Germinal center (tissue), 1 donor: ENCODE measurements around the gene TMEM8B.
A peak's percentile ranks its signal among the peaks of the same experiment; 100 is the strongest.

ENCODE experiments used
- DNase-seq: peaks from one replicate; pipeline ENCODE4 v3.0.0; 2012; ENCODE audit warnings: mixed read lengths, low spot score

TMEM8B gene

DNA sequence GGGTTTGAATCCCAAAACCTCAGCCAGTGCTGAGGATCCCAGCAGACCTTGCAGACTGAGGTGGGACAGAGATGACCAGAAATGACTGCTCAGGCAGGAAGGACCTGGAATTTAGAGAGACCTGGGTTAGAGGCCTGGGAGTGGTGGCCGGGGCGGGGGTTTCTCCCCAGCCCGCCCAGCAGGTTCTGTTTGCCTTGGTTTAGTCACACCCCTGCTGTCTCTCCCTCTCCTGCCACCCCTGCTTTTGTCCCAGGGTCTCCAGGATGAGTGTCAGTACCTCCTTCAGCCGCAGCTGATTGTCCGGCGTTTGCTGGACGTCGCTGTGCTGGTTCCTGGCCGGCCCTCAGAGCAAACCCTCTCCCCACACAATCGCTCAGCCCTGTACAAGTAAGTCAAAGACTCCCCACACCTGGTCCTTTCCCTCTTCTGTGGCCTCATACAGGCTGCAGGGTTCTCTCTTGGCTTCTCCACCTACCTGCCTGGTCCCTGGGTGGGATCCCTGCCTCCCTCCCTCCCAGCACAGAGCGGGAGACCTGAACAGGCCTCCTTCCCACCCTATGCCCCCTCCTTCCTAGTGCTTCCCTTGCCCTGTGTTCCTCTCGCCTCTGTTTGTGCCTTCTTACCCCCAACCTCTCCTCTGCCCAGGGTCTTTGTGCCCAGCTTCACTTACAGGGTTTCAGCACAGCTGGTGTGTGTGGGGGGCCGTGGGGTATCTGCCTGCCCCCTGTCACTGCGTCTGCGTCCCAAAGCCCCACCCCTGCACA lies 12.0 kb downstream of the TMEM8B start:
- DNase-seq, result no peak

DNA sequence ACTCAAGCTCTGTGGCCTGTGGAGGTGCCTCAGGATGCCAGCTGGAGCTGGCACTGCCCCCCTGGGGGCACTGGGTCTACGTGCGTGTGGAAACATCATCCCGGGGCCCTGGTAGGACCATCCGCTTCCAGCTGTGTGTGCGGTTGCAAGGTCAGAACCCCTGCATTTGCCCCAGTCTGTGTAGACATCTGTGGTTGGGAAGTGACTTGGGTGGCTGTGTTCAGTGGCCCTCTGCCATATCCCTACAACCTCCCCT lies 12.5 kb downstream of the TMEM8B start:
- DNase-seq, result no peak

DNA sequence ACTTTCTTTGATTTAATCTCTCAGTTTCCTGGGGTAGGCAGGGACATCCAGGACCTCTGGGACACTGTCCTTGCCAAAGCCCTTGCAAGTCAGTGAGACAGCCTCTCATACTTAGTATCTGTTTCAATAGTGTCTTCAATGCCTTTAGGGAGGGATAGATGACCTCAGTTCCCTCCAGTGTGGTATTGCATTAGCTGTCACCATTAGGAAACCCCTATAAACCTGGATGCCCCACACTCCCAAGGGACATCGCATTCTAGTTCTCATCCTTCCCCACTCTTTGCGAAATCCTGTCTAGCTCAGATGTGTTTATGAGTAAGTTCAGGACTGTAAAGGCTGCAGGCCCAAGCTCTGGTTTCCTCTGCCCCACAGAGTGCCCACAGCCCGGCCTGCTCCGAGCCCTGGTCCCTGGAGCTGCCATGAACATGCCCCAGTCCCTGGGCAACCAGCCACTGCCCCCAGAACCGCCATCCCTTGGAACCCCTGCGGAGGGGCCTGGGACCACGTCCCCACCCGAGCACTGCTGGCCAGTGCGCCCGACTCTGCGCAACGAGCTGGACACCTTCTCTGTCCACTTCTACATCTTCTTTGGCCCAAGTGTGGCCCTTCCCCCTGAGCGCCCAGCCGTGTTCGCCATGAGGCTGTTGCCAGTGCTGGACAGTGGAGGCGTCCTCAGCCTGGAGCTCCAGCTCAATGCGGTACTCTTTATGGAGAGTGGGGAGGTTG lies 13.2 kb downstream of the TMEM8B start:
- no peak for DNase-seq

DNA sequence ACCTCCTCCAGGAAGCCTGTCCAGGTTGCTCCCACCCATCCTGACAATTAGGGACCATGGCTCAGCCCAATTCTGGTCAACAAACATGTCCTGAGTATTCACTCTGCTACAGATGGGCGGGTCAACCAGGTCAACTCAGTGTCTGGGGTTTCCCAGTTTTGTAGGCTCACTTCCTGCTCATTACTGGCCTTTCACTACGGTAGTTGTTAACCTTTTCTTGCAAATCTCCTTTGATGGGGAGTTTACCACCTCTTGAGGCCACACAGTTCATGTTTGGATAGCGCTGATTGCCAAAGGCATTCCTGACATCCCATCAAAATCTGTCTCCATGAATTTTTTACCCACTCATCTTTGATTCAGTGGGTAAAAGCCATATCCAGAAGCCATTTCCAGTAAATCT lies 13.8 kb downstream of the TMEM8B start:
- no peak for DNase-seq

DNA sequence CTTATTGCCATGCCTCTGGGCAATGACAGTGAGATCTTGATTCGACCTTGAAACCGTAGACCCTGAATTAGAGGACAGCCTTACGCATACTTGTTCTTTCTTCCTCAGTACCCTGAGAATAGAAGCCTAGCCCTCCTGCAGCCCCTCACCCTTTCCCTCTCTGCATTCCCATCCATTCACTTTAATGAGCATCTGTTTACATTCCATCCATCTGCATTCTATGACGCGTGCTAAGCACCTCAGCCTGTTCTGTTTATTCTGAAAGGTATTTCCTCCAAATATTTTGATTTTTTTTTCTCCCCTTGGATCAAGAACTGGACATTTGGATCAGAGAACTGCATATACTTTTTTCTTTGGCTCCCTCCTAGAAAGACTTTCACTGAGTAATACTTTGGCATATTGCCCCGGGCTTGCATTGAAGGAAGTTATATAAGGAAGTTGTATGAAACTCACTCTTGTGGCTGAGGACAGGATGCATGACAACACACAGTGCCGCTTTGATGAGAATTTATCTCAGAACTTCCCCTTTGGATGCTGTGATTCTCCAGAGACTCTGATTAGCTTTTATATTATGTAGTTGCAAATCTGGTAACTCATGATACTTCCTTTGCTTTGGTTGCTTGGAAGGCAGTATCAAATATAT lies 15.7 kb downstream of the TMEM8B start:
- peak; percentile 71 for DNase-seq

DNA sequence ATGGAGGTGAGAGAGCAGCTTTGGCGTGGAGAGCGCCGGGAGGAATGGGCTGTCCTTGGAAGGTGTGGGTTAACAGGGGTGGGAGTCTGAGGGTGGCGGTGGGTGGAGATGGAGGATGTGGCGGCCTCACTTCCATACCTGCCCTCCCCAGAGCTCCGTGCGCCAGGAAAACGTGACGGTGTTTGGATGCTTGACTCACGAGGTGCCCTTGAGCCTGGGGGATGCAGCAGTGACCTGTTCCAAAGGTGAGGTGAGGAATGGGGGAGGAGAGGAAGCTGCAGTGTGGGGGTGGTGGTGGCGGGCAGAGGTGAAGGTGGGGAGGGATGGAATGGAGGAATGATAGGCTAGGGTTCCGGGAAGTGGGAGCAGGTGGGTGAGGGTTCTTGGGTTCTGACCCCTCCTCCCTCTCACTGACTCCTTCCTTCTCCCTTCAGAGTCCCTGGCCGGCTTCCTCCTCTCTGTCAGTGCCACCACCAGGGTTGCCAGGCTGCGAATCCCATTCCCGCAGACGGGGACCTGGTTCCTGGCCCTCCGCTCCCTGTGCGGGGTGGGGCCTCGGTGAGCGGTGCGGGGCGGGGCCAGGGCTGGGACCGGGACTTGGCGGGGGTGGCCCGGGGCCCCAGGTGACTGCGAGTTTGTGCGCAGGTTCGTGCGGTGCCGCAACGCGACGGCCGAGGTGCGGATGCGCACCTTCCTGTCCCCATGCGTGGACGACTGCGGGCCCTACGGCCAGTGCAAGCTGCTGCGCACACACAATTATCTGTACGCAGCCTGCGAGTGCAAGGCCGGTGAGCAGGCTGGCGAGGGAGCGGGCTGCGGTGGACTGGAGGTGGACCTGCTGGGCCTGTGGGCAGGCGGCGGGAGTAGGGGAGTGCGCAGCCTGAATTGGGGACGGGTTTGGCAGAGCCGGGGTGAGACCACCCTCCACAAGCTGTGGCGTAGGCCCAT lies 17.1 kb downstream of the TMEM8B start:
- no peak for DNase-seq

DNA sequence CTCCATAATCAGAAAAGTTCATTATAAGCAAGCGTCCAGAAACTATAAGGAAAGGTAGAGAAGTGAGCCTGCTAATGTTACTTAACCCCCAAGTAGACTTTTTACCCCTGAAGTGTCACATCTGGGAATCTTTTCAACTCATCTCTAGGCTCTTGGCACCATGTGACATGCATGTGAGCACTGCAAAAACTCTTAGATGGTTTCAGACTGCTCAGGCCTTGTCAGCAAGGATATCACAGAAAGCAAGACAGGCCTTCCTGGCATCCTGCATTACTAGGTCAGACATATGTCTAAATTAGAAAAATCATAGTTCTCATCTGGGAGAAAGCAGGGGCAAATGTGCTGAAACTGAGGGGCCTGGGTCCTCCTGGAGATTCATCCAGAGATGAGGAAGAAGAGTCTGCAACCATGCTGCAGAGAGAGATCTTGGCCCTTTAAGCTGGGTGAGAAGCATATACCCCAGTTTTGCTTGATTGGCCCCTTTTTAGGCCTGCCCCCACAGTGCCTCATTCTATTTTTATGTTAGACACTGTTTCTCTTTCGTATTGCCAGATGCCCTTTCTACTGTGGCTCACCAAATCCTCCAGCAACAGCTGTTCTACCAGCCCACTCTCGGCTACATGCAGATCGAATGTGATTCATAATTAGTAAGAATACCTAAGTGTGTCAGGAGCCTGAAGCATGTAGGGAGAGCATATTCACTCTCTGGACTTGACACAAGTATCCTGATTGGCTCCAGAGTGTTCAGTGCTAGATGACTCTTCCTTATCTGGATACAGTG lies 19.0 kb downstream of the TMEM8B start:
- DNase-seq, result peak; percentile 68

DNA sequence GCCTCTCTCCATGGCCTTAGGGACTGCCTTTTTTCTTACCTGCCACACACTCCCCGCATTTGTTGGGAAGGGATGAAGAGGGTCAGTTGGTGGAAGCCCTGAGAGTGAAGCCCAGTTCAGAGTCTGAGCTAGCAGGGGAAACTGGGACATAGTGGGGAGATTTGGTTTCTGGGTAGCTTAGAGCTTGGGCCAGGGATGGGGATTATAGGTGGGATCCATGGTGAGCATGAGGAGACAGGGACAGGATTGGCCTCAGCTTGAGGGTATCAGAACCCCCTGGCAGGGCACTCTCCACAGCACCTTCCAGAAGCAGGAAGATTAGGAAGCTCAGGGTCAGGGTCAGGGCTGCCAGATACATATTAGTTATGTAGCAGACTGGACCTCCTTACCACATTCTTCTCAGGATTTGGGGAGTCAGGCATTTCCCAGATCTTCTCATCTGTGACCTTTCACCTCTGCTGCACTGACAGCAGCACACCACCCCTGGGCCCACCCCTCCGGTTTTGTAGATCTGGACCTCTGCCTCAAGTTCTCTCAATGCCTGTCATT lies 23.3 kb downstream of the TMEM8B start:
- no peak for DNase-seq

DNA sequence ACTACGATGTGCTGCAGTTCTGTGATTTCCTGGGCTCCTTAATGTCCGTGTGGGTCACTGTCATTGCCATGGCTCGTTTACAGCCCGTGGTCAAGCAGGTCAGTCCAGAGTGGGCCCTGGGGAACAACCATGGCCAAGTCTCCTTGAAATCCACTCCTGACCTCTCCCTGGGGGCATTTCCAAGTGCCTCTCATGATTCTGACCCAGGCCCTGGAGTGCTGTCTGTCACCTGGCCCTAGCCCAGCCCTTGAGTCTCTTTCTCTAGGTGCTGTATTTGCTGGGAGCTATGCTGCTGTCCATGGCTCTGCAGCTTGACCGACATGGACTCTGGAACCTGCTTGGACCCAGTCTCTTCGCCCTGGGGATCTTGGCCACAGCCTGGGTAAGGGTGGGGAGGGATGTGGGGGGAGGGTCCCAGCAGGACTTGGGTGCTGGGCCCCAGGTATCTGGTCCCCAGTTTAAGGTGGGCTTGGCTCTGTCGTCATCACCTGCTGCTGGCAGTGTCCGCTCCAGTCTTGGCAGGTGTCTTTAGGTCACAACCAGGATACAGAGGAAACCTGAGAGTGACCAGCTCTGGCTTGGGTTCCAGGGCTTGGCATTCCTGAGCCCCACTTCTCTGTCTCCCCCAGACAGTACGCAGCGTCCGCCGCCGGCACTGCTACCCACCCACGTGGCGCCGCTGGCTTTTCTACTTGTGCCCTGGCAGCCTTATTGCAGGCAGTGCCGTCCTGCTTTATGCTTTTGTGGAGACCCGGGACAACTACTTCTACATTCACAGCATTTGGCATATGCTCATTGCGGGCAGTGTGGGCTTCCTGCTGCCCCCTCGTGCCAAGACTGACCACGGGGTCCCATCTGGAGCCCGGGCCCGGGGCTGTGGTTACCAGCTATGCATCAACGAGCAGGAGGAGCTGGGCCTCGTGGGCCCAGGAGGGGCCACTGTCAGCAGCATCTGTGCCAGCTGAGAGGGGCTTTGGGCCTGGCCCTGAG lies 24.1 kb downstream of the TMEM8B start:
- no peak for DNase-seq

DNA sequence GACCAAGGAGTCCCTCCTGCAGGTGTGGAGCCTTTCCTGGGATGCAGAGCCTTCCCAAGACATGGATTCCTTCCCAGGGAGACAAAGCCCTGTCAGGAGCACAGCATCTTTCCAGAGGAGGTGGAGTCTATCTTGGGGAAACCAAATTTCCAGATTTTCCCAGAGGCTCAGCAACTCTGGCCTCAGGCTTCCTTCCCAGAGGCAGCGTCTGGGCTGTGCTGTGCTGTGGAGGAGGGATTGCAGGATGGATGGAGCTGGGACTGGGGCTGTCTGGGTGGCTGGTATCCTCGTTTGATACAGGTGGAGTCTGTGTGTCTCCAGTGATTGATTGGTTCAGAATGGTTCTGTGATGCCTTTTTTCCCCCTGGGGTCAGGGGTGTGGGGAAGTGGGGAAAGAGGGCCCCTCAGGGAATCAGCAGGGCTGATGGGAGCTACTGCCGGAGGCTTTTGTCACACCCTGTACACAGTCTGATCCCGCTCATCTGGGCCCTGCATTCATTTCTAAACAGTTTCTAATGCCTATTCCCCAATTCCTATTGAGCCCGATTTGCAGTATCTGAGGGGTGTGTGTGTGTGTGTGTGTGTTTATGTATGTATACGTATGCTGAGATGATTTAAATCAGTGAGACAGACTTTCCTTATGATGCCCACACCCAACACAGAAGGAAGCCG lies 25.2 kb downstream of the TMEM8B start:
- DNase-seq, result no peak

DNA sequence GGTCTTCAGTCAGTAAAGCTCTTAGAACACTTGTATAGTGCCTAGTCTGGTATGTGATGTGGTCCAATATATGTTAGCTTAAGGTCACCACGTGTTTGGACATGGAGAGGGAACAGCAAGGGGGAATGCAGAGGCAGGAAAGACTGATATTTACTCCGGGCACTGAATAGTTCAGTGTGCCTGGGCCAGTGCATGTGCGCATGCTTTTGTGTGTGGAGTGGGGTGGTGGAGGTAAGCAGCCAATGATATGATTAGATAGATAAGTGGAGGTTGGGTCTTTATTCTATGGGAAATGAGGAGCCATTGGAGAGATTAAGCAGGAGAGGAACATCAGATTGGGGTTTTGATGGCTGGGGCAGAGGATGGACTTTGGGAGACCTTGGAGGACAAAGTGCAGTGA lies 27.2 kb downstream of the TMEM8B start:
- DNase-seq, result no peak

DNA sequence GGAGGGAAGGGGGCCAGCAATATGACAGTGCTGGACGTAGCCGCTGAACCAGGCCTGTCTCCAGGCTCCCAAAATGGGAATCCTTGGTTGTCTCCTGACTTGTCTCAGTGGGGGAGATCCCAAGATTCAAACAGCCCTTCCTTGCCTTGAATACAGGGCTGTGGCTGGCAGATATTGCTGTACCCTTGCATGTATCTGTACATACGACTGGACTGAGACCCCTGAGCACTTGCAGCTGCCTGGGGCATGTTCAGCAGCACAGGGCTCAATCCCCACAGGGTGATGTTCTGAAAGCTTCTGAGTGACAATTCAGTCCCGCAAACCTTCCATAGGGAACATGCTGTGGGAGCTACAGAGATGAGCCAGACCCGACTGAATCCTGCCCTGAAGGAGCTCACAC lies 27.9 kb downstream of the TMEM8B start:
- DNase-seq, result no peak

DNA sequence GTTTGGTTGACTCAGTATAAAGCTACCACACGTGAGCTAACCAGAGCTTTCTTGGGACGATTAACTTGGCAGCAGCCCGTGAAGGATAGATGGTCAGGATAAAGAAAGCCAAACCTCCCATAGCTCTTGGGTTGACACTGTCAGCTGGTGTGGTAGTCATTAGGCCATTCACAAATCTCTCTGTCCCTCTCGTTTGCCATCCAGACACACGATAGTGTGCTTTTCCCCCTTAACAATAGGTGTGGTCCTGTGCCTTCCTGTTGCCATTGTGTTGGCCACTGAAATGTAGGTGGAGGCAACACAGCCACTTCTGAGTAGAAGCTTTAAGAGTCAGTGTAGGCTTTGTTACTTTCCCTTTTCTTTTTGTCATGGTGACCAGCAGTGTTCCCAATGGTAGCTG lies 29.4 kb downstream of the TMEM8B start:
- DNase-seq, result no peak

DNA sequence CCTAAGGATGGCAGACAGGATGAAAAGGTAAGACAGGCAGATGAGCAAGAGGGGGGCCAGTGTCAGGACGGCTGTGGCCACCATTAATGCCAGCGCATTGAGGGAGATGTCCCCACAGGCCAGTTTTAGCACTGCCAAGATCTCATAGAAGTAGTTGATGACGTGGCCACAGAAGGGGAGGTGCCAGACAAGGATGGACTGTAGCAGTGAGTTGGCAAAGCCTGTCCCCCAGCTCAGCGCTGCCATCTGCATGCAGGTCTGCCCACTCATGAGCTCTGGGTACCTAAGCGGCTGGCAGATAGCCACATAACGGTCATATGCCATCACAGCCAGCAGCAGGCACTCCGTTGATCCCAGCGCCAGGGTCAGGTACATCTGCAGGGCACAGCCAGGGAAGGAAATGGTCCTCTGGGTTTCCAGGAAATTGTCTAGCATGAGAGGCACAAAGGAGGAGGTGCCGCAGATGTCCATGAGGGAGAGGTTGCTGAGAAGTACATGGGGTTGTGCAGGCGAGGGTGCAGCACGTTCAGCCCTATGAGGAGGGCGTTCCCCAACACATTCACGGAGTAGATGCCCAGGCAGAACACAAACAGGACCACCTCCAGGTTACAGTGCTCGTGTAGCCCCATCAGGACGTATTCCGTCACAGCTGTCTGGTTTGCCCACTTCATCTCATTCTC lies 30.4 kb downstream of the TMEM8B start:
- no peak for DNase-seq

DNA sequence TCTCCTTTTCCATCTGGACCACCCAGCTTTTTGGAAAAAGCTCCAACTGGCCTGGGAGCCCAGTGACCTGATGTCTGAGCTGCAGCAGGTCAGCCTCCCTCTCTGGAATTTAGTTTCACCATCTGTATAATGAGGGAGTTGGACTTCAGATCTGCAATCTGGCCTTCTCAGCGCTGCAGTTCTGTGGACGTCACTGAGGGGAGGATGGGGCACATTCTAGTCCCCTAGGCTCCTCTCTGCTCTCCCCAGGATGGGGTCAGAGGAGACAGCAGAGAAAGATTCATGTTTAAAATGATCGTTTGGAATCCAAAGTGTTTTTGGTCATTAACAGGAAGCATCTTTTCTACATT lies 30.9 kb downstream of the TMEM8B start:
- DNase-seq, result no peak

DNA sequence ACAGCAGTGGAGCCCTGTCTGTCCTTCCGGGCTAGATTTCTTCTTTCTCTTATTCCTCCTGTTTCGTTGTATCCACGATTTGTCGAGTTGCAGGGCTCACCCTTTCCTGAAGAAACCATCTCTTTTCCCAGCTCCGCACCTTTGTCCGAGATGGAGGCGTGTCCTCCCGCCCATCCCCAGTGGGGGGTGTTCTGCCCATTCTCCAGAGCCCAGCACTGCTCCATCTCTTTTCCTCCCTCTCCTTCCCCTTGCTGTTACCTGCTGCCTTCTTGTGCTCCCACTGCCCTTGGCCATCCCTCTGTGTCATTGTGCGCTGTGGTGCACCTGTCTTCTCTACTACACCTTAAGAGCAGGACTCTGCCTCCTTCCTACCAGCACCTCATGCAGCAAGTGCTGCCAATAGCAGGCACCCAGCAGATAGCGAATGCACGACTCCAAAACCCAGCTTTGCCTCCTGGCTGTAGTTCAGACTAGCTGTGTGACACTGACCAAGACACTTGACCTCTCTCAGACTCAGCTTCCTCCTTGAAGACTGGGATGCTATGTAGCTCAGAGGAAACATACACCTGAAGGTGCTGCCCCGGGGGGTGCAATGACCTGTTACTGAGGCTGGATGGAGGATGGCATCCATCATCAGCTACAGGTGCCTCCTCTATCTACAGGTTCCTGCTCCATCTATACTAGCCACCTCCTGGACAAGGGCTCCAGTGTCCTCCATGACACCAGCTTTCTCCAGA lies 32.3 kb downstream of the TMEM8B start:
- no peak for DNase-seq

DNA sequence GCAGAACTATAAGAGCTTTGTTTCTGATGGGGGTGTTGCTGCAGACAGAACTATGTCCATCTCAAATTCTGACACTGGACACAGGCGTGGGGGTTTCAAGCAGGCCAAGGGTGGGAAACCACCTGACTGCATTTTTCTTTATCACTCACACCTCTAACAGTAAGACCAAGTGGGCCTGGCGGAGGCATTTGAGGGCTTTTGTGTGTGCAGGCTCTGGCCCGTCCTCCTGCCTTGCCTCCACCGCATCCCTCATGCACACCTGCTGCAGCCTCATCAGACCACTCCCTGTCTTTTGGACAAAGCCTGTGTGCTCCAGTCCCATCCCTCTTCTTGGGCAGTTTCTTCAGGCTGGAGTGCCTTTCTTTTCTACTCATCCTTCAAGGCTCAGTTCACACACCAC lies 33.3 kb downstream of the TMEM8B start:
- DNase-seq, result no peak

DNA sequence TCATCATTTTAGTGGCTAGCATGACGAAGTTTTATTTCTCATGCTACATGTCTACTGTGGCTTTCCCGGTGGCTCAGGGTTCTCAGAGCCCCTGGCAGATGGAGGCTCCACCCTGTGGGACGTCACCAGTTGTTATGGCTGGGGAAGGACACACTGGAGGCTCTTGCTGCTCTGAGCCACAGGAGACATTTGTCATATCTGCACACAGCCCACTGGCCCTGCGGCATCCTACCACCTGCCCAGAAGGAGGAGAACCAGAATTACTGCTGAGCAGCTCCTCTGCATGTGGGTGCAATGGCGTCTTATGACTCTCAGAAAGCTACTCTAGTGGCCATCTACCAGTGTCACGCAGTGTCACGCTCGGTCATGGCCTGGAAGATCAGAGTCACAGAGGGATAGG lies 34.6 kb downstream of the TMEM8B start:
- no peak for DNase-seq
